ENCODE data around the gene SMOC1. TPM values are rescaled to one million over a fixed set of nuclear protein-coding genes. Genes with fewer than 3 reads are reported as not detected.

Gene SMOC1
- polyA plus RNA-seq, 1 experiment, result not detected

DNA sequence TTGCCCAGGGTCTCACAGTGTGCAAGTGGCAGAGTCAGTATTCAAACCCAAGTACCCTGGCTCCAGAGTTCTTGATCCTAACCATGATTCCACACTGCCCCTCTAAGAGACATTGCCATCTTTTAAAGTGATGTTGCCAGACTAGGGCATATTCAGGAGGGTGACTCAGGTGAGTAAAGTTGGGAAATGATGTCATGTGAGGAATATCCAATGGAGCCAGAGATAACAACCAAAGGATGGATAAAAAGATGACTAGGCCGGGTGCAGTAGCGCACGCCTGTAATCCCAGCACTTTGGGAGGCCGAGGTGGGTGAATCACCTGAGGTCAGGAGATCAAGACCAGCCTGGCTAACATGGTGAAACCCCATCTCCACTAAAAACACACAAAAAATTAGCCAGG lies 85.6 kb downstream of the SMOC1 start:
- DNase-seq (ENCODE audit: low read depth), result no peak
- CTCF ChIA-PET, result no interaction called here
- no peak overlapping the region for H3K4me3 ChIP-seq (ENCODE audit: low read depth, low read length)
- no peaks in the 10 kb centered on the region for H3K27me3 ChIP-seq (ENCODE audit: control insufficient read depth, insufficient read depth, low read length)
- H3K36me3 ChIP-seq (ENCODE audit: control insufficient read depth, insufficient read depth, low read length), result no peaks in the 10 kb centered on the region
- POLR2A ChIA-PET, result no interaction called here
- no peak for TF ChIP-seq CTCF (IDR thresholded peaks at IDR 0.05; ENCODE audit: insufficient read depth, low read depth, low read length)

DNA sequence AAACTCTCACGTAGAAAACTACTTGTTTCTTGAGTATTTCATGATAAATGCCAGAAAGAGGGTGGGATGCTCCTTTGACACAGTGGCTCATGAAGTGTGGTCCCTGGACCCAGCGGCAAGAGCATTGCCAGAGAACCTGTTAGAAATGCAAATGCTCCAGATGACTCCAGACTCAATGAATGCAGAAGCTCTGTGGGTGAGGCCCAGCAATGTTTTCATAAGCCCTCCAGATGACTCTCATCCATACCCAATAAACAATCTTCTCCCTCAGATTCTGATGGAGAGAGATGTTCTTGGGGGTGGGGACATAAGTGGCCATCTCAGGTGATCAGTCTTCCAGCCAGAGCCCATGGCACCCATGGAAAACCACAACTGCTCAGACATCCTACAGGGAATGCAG lies 88.9 kb downstream of the SMOC1 start:
- CTCF ChIA-PET, result no interaction called here
- DNase-seq (ENCODE audit: low read depth), result no peak
- Histone ChIP-seq H3K36me3 (ENCODE audit: control insufficient read depth, insufficient read depth, low read length) (no peaks in the 10 kb centered on the region), H3K27me3 (ENCODE audit: control insufficient read depth, insufficient read depth, low read length) (no peaks in the 10 kb centered on the region), H3K4me3 (ENCODE audit: low read depth, low read length) (no peak overlapping the region)
- POLR2A ChIA-PET, result no interaction called here
- no peak for TF ChIP-seq CTCF (IDR thresholded peaks at IDR 0.05; ENCODE audit: insufficient read depth, low read depth, low read length)

GRCh38 chr14:69968681-69969080 lies 89.5 kb downstream of the SMOC1 start:
- no peak for TF ChIP-seq CTCF (IDR thresholded peaks at IDR 0.05; ENCODE audit: insufficient read depth, low read depth, low read length)
- ChIA-PET POLR2A (no interaction called here), CTCF (no interaction called here)
- no peak for DNase-seq (ENCODE audit: low read depth)
- no peaks in the 10 kb centered on the region for H3K27me3 ChIP-seq (ENCODE audit: control insufficient read depth, insufficient read depth, low read length)
- no peak overlapping the region for H3K4me3 ChIP-seq (ENCODE audit: low read depth, low read length)
- no peaks in the 10 kb centered on the region for H3K36me3 ChIP-seq (ENCODE audit: control insufficient read depth, insufficient read depth, low read length)

DNA sequence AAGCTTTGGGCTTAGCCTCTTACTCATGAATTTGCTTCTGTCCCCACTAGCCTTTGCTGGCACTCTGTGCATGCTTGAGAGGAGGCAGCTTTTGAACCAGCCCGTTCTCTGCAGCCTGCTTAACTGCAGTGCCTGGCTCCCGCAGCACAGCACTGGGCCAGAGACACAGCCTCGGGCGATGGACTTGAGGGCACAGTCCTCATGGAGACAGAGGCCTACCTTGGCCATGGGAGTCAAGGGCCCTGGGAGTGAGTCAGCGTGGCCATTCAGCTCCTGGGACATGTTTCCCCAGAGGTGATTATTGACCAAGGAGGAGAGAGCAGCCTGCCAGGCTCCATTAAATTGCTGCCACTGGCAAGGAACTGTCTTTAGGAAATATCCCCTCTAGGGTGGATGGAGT lies 93.5 kb downstream of the SMOC1 start:
- Histone ChIP-seq H3K36me3 (ENCODE audit: control insufficient read depth, insufficient read depth, low read length) (no peaks in the 10 kb centered on the region), H3K27me3 (ENCODE audit: control insufficient read depth, insufficient read depth, low read length) (no peaks in the 10 kb centered on the region), H3K4me3 (ENCODE audit: low read depth, low read length) (no peak overlapping the region)
- no peak for TF ChIP-seq CTCF (IDR thresholded peaks at IDR 0.05; ENCODE audit: insufficient read depth, low read depth, low read length)
- ChIA-PET POLR2A (no interaction called here), CTCF (no interaction called here)
- DNase-seq (ENCODE audit: low read depth), result no peak

- ChIA-PET CTCF (no interaction called here), POLR2A (no interaction called here)
- no peak for TF ChIP-seq CTCF (IDR thresholded peaks at IDR 0.05; ENCODE audit: insufficient read depth, low read depth, low read length)
- Histone ChIP-seq H3K4me3 (ENCODE audit: low read depth, low read length) (no peak overlapping the region), H3K36me3 (ENCODE audit: control insufficient read depth, insufficient read depth, low read length) (no peaks in the 10 kb centered on the region), H3K27me3 (ENCODE audit: control insufficient read depth, insufficient read depth, low read length) (no peaks in the 10 kb centered on the region)
- DNase-seq (ENCODE audit: low read depth), result no peak
Observed at GRCh38 chr14:69973846-69974245, 94.6 kb downstream of the SMOC1 start.
